Measurements from ENCODE around the gene CDC6. TPM values are rescaled to one million over a fixed set of nuclear protein-coding genes. Genes with fewer than 3 reads are reported as not detected.

Gene CDC6
- total RNA-seq, 1 donor from 2014 or later = 2.4 TPM

DNA sequence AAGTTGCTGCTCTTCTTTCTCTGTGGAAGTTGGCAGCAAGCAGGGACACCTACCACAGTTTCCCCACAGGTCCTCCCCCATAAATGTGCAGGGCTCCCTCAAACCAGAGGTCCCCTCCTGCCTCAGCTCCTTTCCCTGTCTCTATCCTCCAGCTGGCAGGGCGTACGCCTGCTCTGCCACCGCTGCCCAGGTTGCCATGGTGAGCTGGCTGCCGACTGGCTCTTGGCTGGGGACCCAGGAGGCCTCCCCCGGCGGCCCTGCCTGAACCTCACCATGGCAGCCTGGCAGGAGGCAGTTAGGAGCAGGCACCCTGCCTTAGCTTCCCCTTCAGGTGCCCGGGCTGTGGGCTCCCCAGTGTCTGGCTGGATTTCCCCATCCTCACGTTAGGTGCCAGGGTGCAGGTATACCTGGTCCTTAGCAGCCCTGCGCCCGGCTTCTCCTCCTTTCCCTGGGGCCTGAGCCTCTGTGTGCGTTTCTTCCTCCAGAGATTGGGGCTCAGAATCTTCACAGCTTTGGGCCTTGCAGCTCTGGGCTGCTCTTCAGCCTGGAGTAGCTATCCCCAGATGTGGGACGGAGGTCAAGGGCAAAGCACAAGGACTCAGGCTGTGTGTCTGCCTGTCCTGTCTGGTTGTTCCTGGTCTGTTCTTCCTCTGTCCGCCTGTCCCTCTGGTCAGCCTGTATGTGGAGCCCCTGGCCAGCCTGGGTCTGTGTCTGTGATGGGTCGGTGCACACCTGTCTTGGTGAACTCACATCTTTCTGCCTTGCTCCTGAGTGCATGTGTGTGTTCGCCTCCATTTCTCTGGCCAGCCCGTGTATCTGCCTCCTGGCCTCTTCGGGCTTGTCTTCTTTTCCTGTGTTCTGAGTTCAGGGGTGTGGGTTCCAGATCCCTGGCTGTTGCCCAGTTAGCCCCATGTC, 61.1 kb downstream of the CDC6 start:
- FAIRE-seq (no peak), DNase-seq (ENCODE audit: low spot score in 2 of 2) (peak; percentile 72 to 77)

DNA sequence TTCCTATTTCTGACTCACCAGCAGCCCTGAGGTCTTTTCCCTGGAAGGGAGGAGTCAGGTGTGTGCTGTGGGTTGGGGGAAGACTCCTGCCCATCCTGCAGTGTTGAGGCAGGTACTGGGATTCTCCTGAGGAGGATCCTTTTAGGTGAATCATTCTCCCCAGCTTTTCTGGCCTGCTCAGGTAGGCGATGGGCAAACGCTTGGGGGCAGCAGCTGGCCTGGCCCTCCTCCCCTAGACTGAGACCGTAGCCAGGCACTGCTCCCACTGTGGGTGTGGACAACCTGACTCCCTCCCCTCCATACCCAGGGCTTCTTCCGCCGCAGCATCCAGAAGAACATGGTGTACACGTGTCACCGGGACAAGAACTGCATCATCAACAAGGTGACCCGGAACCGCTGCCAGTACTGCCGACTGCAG, 61.8 kb downstream of the CDC6 start:
- FAIRE-seq (no peak), DNase-seq (ENCODE audit: low spot score in 2 of 2) (no peak)

DNA sequence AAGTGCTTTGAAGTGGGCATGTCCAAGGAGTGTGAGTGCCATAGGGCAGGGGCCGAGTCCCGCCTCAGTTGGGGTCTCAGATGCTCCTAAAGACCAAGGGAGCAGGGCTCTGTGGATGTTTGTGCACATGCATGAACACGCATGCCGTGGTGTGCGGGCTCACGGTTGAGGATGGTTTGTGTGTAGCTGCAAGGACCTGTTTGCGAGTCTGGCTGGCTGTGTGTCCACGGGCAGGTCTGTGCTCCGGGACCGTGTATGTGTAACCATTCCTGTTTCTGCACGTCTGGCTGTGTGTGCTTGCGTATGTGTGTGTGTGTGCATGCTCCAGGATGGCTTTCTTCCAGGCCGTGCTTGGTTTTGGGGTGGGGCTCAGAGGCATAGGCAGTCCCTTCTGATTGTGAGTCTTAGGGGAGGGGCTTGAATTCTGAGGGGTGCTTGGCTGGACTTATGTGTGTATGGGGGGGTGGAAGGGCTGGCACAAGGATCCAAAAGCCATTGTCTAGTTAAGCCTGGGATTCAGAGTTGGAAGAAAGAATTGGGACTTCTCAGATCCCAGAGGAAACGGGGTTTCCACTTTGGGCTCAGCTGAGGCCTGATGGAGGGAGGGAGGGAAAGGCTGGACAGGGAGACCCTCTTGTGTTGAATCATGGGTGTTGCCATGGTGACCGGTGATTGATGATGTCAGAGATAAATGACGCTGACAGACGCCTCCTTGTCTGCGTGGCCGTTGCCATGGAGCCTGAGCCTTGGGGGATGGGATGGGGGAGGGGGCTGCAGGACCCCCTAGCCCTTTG, 62.4 kb downstream of the CDC6 start:
- FAIRE-seq = no peak

DNA sequence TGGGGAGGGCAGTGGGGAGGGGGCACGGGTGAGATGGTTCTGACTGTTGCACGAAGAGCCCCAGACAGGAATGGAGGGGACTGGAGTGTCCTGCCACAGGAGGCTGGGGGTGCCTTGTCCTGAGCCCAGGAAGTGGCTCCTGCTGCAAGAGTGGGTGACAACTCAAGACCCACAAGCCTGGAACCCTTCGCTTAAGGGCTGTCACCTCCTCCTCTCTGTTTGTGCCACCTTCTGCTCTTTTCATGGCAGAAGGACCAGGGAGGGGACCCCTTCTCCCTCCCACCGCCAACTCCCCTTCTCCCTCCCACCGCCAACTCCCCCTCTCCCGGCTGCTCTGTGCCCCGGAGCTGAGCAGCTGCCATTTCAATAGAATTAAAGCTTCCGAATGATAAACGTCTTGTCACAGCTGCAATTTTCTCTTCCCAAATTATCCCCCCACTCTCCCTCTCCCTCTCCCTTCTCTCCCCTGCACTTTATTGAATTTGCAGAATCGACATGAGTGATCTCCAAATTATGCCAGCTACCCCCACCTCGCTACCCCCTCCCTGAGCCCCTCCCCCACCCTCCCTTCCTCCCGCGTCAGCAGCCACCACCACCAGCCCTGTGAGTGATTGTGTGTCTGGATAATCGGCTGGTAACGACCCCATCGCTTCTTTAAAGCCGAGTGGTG, 63.1 kb downstream of the CDC6 start:
- DNase-seq (ENCODE audit: low spot score in 2 of 2) (no peak), FAIRE-seq (no peak)

More for the DNA sequence above, 62.4 kb downstream of the CDC6 start:
- DNase-seq (ENCODE audit: low spot score in 2 of 2) = no peak

DNA sequence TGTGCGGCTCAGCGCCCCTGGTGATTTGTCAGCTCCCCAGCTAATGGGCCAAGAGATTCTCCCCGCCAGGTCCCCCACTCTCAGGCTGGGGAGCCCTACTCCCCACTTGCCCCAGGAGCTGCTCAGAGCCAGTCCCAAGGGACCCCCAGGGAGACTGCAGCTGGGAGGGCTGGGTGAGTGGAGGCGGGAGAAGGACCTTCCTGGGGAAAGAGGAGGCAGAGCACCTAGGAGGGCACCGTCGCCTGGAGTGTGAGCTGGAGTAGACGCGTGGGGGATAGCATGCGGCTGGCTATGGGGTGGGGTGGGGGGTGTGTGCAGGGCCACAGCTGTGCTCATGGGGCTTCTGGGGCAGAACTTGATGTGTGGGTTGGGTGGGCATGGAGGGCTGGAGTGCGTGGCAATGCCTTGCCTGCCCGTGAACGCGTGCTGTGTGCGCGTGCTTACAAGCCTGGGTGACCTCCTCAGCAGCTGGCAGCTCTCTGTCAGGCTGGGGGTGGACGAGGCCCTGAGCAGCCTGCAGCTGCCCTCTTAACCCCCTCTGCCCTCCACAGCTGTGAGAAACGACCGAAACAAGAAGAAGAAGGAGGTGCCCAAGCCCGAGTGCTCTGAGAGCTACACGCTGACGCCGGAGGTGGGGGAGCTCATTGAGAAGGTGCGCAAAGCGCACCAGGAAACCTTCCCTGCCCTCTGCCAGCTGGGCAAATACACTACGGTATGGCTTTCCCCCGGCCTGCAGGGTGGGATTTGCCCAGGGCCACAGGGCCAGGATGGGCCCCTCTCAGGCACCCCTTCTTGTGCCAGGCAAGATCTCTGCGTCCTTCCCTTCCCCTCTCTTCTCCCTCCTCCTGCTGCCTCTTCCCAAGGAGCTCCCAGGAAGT, 63.9 kb downstream of the CDC6 start:
- FAIRE-seq (no peak), DNase-seq (ENCODE audit: low spot score in 2 of 2) (no peak)

DNA sequence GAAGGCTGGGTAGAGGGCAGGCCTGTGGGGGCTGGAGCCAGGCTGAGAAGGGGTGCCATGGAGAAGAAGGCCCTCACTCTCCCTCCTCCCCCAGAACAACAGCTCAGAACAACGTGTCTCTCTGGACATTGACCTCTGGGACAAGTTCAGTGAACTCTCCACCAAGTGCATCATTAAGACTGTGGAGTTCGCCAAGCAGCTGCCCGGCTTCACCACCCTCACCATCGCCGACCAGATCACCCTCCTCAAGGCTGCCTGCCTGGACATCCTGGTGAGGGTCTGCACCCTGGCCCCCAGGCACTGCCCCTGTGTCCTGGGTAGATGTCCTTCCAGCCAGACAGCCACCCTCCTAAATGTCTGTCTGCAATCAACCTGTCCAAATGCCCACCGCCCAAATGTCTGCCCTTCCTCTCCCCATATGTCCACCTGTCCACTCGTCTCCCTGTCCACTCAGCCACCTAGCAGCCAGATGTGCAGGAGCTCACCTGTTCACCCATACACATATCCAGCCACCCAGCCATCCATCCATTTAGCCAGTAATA, 64.6 kb downstream of the CDC6 start:
- FAIRE-seq (no peak), DNase-seq (ENCODE audit: low spot score in 2 of 2) (no peak)

DNA sequence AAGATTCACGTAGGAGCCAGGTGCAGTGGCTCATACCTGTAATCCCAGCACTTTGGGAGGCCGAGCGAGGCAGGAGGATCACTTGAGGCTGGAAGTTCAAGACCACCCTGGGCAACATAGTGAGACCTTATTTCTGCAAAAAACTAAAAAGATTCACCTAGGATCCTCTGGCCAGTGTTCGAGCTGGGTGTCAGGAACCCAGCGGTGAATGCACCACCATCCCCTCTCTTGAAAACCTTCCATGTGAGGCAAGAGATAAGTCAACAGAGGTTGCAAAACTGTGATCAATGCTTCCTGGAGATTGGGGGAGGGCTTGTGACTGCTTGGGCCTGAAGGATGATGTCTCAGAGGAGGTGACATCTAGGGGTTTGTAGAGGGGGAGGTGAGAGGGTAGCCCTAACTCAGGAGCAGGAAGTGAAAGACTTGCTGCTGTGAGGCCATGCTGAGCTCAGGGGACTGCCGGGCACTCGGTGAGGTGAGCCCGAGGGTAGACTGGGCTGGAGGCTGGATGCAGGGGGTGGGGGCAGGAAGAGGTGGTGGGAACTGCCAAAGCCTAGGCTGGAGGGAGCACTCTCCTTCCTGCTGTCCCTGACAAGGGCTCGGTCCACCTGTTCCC, 65.2 kb downstream of the CDC6 start:
- FAIRE-seq (no peak), DNase-seq (ENCODE audit: low spot score in 2 of 2) (no peak)

Other genes starting within 250 kb of the CDC6 start
- 42.8 TPM for gene MED24, start 233.5 kb upstream of the CDC6 start, total RNA-seq
- 90.5 TPM for gene THRA, start 224.9 kb upstream of the CDC6 start, total RNA-seq
- gene NR1D1, start 187.3 kb upstream of the CDC6 start, total RNA-seq = under 0.01 TPM
- 81.5 TPM for gene MSL1, start 165.9 kb upstream of the CDC6 start, total RNA-seq
- 38.3 TPM for gene CASC3, start 147.3 kb upstream of the CDC6 start, total RNA-seq
- gene RAPGEFL1, start 110.4 kb upstream of the CDC6 start, total RNA-seq = 12.6 TPM
- 5.3 TPM for gene WIPF2, start 68.6 kb upstream of the CDC6 start, total RNA-seq
- 4.9 TPM for gene RARA, start 21.3 kb downstream of the CDC6 start, total RNA-seq
- not detected for gene GJD3, start 76.9 kb downstream of the CDC6 start, total RNA-seq
- 19.6 TPM for gene TOP2A, start 130.0 kb downstream of the CDC6 start, total RNA-seq
- 7.3 TPM for gene IGFBP4, start 155.6 kb downstream of the CDC6 start, total RNA-seq
- not detected for gene TNS4, start 213.7 kb downstream of the CDC6 start, total RNA-seq

All from frontal cortex (tissue), 4 donors.